ENCODE data around the gene RPL35A. TPM values are rescaled to one million over a fixed set of nuclear protein-coding genes. Genes with fewer than 3 reads are reported as not detected.

The RPL35A gene
- total RNA-seq, 1 experiment from 2014 or later: 587 TPM

GRCh38 chr3:197996855-197997254, 46.9 kb downstream of the RPL35A start:
- DNase-seq (ENCODE audit: low spot score): no peak

- DNase-seq (ENCODE audit: low spot score): no peak
These were observed 47.9 kb downstream of the RPL35A start for GRCh38 chr3:197997936-197998335.

Small RNA genes within 50 kb of the gene (small RNA-seq; reads per million reads assigned to genes)
- not detected for gene RNU6-621P

Other genes with a start within 250 kb of the RPL35A start
- gene RUBCN, start 213.3 kb upstream of the RPL35A start, total RNA-seq (2014; rRNA removed; shearing (Covaris generic)): 14.9 and 16.1 TPM in 2 replicates
- 29.2 and 41.6 TPM in 2 replicates for gene FYTTD1, start 200.3 kb upstream of the RPL35A start, total RNA-seq (2014; rRNA removed; shearing (Covaris generic))
- 30.6 and 36.5 TPM in 2 replicates for gene LRCH3, start 158.9 kb upstream of the RPL35A start, total RNA-seq (2014; rRNA removed; shearing (Covaris generic))
- 1.1 and 1.3 TPM in 2 replicates for gene LMLN, start 10.0 kb downstream of the RPL35A start, total RNA-seq (2014; rRNA removed; shearing (Covaris generic))